Stimulated activated CD8-positive, alpha-beta memory T cell treated with anti-CD3 and anti-CD28 coated beads, Interleukin-7, amount 100 ng/mL, for 48 hours (primary cell): ENCODE measurements around the gene CTDP1.
"Not testable (repeated sequence)": the region's sequence is repeated elsewhere in the genome, so short reads cannot be mapped to it uniquely, and the experiment has no call there.

Experiments used
- DNase-seq, 2 donors: peaks; one replicate each; pipeline ENCODE4 v3.0.0-alpha.2; 2020; ENCODE audit warnings: low read depth in 1 of 2; ENCODE audit errors: extremely low read depth in 1 of 2

Gene CTDP1

GRCh38 chr18:79738041-79738461 lies 58.4 kb downstream of the CTDP1 start:
- DNase-seq, result no peak

GRCh38 chr18:79738581-79739439 lies 59.2 kb downstream of the CTDP1 start:
- DNase-seq, result no peak

GRCh38 chr18:79739440-79739778 lies 59.8 kb downstream of the CTDP1 start:
- DNase-seq, result no peak

- DNase-seq, result not testable (repeated sequence)
Measured at GRCh38 chr18:79740047-79740446, 60.4 kb downstream of the CTDP1 start.

GRCh38 chr18:79740521-79741361 lies 61.1 kb downstream of the CTDP1 start:
- DNase-seq, result no peak

GRCh38 chr18:79741362-79741700 lies 61.7 kb downstream of the CTDP1 start:
- DNase-seq, result no peak

- DNase-seq, result no peak
Measured at GRCh38 chr18:79742076-79742475, 62.5 kb downstream of the CTDP1 start.

GRCh38 chr18:79744625-79745024 lies 65.0 kb downstream of the CTDP1 start:
- DNase-seq, result no peak

- DNase-seq, result no peak
Measured at GRCh38 chr18:79746730-79747129, 67.1 kb downstream of the CTDP1 start.

- no peak for DNase-seq
Measured at GRCh38 chr18:79747156-79747845, 67.7 kb downstream of the CTDP1 start.

GRCh38 chr18:79748321-79749180 lies 68.9 kb downstream of the CTDP1 start:
- DNase-seq, result no peak

- DNase-seq, result no peak
Measured at GRCh38 chr18:79749251-79750191, 69.9 kb downstream of the CTDP1 start.

GRCh38 chr18:79750980-79751571 lies 71.5 kb downstream of the CTDP1 start:
- DNase-seq, result no peak

GRCh38 chr18:79751918-79752578 lies 72.4 kb downstream of the CTDP1 start:
- not testable (repeated sequence) for DNase-seq

- DNase-seq, result not testable (repeated sequence)
Measured at GRCh38 chr18:79752946-79753345, 73.3 kb downstream of the CTDP1 start.

GRCh38 chr18:79753391-79753851 lies 73.8 kb downstream of the CTDP1 start:
- no peak for DNase-seq

- DNase-seq, result no peak
Measured at GRCh38 chr18:79754022-79754761, 74.6 kb downstream of the CTDP1 start.
